Erythroblast (primary cell): Measurements from ENCODE around the gene IGFALS.

Source experiments
- GATA1 ChIP-seq: IDR thresholded peaks from 2 replicates; pipeline ENCODE4 v1.6.1; 2011; ENCODE audit warnings: low read depth, mild to moderate bottlenecking, control low read depth, low read length, moderate library complexity
- POLR2A ChIP-seq: IDR thresholded peaks from 2 replicates; pipeline ENCODE4 v1.6.1; 2011; ENCODE audit warnings: mild to moderate bottlenecking, low read length

GRCh38 chr16:1826691-1827573 lies 33.4 kb upstream of the IGFALS start, which contains the start of the genes FAHD1 and HAGH:
- TF ChIP-seq POLR2A, result peak; percentile 83
- no peak for TF ChIP-seq GATA1
